ENCODE data around the gene USP17L18.
"Not testable (repeated sequence)": the region's sequence is repeated elsewhere in the genome, so short reads cannot be mapped to it uniquely, and the experiment has no call there.

The USP17L18 gene, protein sequence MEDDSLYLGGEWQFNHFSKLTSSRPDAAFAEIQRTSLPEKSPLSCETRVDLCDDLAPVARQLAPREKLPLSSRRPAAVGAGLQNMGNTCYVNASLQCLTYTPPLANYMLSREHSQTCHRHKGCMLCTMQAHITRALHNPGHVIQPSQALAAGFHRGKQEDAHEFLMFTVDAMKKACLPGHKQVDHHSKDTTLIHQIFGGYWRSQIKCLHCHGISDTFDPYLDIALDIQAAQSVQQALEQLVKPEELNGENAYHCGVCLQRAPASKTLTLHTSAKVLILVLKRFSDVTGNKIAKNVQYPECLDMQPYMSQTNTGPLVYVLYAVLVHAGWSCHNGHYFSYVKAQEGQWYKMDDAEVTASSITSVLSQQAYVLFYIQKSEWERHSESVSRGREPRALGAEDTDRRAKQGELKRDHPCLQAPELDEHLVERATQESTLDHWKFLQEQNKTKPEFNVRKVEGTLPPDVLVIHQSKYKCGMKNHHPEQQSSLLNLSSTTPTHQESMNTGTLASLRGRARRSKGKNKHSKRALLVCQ

GRCh38 chr4:9247953-9248680 is at the start of gene USP17L18:
Gene USP17L18, plus strand, starts transcription at chr4:9248630. Its CDS starts 0 bp downstream, at chr4:9248630.
- not testable (repeated sequence) for DNase-seq (ENCODE audit: low spot score); FAIRE-seq

GRCh38 chr4:9210357-9210756 is 38.1 kb upstream of the USP17L18 start, which contains the start of gene USP17L10:
Gene USP17L10, plus strand, starts transcription at chr4:9210657. Its CDS starts 0 bp downstream, at chr4:9210657.
- not testable (repeated sequence) for FAIRE-seq; DNase-seq (ENCODE audit: low spot score)

DNA sequence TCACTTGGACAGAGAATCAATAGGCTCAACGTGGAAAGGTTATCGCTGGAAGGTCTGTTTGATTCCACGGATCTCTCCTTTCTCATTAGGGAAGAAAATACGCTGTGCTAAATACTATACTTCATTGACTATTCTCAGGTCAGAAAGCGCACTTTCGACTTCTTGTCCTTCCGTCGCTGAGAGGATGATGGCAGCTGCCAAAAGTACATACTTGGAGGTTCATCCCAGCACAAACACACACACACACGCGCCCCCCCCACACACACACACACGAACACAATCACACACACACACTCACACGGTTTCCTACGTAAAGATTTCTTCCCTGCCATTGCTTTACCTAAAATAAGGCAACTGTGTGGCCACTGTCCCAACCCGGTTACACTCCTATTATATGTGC is 33.7 kb upstream of the USP17L18 start:
- DNase-seq (ENCODE audit: low spot score); FAIRE-seq: not testable (repeated sequence)

DNA sequence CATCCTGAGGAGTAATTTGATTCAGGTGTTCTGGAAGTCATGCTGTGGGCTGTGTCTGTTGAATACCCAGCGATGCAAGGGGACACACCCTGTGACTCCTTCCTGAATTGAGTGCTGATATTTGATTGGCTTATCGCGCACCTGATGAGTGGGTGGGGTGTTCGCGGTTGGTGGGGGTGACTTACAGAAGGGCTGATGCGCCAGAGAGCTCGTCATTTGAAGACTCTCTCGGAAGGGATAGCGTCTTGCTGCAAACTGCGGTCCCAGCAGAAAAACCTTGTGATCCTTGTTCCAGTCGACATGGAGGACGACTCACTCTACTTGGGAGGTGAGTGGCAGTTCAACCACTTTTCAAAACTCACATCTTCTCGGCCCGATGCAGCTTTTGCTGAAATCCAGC is 33.3 kb upstream of the USP17L18 start, which contains the start of gene USP17L11:
TSS of gene USP17L11 (plus strand) at position 301 of the 400 bp plus-strand sequence. CDS start at position 301, 0 bp downstream.
- not testable (repeated sequence) for DNase-seq (ENCODE audit: low spot score)

DNA sequence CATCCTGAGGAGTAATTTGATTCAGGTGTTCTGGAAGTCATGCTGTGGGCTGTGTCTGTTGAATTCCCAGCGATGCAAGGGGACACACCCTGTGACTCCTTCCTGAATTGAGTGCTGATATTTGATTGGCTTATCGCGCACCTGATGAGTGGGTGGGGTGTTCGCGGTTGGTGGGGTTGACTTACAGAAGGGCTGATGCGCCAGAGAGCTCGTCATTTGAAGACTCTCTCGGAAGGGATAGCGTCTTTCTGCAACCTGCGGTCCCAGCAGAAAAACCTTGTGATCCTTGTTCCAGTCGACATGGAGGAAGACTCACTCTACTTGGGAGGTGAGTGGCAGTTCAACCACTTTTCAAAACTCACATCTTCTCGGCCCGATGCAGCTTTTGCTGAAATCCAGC is 28.6 kb upstream of the USP17L18 start, which contains the start of gene USP17L12:
TSS of gene USP17L12 (plus strand) at position 301 of the 400 bp plus-strand sequence. CDS start at position 301, 0 bp downstream.
- FAIRE-seq; DNase-seq (ENCODE audit: low spot score): not testable (repeated sequence)

More for the DNA sequence above, 33.3 kb upstream of the USP17L18 start, which contains the start of gene USP17L11:
- FAIRE-seq, result not testable (repeated sequence)

DNA sequence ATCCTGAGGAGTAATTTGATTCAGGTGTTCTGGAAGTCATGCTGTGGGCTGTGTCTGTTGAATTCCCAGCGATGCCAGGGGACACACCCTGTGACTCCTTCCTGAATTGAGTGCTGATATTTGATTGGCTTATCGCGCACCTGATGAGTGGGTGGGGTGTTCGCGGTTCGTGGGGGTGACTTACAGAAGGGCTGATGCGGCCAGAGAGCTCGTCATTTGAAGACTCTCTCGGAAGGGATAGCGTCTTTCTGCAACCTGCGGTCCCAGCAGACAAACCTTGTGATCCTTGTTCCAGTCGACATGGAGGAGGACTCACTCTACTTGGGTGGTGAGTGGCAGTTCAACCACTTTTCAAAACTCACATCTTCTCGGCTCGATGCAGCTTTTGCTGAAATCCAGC is 23.8 kb upstream of the USP17L18 start, which contains the start of gene USP17L13:
TSS of gene USP17L13 (plus strand) at position 301 of the 400 bp plus-strand sequence. CDS start at position 301, 0 bp downstream.
- FAIRE-seq, result not testable (repeated sequence)

GRCh38 chr4:9230249-9230648 is 18.2 kb upstream of the USP17L18 start:
- not testable (repeated sequence) for DNase-seq (ENCODE audit: low spot score); FAIRE-seq

More for the DNA sequence above, 23.8 kb upstream of the USP17L18 start, which contains the start of gene USP17L13:
- not testable (repeated sequence) for DNase-seq (ENCODE audit: low spot score)

GRCh38 chr4:9234085-9234484 is 14.3 kb upstream of the USP17L18 start, which contains the start of gene USP17L15:
Gene USP17L15, plus strand, starts transcription at chr4:9234385. Its CDS starts 0 bp downstream, at chr4:9234385.
- not testable (repeated sequence) for DNase-seq (ENCODE audit: low spot score); FAIRE-seq

DNA sequence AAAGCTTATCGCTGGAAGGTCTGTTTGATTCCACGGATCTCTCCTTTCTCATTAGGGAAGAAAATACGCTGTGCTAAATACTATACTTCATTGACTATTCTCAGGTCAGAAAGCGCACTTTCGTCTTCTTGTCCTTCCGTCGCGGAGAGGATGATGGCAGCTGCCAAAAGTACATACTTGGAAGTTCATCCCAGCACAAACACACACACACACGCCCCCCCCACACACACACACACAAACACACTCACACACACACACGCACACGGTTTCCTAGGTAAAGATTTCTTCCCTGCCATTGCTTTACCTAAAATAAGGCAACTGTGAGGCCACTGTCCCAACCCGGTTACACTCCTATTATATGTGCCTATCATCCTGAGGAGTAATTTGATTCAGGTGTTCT is 10.0 kb upstream of the USP17L18 start:
- not testable (repeated sequence) for FAIRE-seq; DNase-seq (ENCODE audit: low spot score)

GRCh38 chr4:9243579-9243978 is 4.9 kb upstream of the USP17L18 start, which contains the start of gene USP17L17:
Gene USP17L17, plus strand, starts transcription at chr4:9243879. Its CDS starts 0 bp downstream, at chr4:9243879.
- not testable (repeated sequence) for DNase-seq (ENCODE audit: low spot score); FAIRE-seq

DNA sequence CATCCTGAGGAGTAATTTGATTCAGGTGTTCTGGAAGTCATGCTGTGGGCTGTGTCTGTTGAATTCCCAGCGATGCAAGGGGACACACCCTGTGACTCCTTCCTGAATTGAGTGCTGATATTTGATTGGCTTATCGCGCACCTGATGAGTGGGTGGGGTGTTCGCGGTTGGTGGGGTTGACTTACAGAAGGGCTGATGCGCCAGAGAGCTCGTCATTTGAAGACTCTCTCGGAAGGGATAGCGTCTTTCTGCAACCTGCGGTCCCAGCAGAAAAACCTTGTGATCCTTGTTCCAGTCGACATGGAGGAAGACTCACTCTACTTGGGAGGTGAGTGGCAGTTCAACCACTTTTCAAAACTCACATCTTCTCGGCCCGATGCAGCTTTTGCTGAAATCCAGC is 4.6 kb downstream of the USP17L18 start, which contains the start of gene USP17L19:
TSS of gene USP17L19 (plus strand) at position 301 of the 400 bp plus-strand sequence. CDS start at position 301, 0 bp downstream.
- FAIRE-seq; DNase-seq (ENCODE audit: low spot score): not testable (repeated sequence)

DNA sequence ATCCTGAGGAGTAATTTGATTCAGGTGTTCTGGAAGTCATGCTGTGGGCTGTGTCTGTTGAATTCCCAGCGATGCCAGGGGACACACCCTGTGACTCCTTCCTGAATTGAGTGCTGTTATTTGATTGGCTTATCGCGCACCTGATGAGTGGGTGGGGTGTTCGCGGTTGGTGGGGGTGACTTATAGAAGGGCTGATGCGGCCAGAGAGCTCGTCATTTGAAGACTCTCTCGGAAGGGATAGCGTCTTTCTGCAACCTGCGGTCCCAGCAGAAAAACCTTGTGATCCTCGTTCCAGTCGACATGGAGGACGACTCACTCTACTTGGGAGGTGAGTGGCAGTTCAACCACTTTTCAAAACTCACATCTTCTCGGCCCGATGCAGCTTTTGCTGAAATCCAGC is 9.4 kb downstream of the USP17L18 start, which contains the start of gene USP17L20:
TSS of gene USP17L20 (plus strand) at position 301 of the 400 bp plus-strand sequence. CDS start at position 301, 0 bp downstream.
- not testable (repeated sequence) for DNase-seq (ENCODE audit: low spot score); FAIRE-seq

DNA sequence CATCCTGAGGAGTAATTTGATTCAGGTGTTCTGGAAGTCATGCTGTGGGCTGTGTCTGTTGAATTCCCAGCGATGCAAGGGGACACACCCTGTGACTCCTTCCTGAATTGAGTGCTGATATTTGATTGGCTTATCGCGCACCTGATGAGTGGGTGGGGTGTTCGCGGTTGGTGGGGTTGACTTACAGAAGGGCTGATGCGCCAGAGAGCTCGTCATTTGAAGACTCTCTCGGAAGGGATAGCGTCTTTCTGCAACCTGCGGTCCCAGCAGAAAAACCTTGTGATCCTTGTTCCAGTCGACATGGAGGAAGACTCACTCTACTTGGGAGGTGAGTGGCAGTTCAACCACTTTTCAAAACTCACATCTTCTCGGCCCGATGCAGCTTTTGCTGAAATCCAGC is 14.1 kb downstream of the USP17L18 start, which contains the start of gene USP17L21:
TSS of gene USP17L21 (plus strand) at position 301 of the 400 bp plus-strand sequence. CDS start at position 301, 0 bp downstream.
- DNase-seq (ENCODE audit: low spot score); FAIRE-seq: not testable (repeated sequence)

DNA sequence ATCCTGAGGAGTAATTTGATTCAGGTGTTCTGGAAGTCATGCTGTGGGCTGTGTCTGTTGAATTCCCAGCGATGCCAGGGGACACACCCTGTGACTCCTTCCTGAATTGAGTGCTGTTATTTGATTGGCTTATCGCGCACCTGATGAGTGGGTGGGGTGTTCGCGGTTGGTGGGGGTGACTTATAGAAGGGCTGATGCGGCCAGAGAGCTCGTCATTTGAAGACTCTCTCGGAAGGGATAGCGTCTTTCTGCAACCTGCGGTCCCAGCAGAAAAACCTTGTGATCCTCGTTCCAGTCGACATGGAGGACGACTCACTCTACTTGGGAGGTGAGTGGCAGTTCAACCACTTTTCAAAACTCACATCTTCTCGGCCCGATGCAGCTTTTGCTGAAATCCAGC is 18.9 kb downstream of the USP17L18 start, which contains the start of gene USP17L22:
TSS of gene USP17L22 (plus strand) at position 301 of the 400 bp plus-strand sequence. CDS start at position 301, 0 bp downstream.
- not testable (repeated sequence) for FAIRE-seq; DNase-seq (ENCODE audit: low spot score)

DNA sequence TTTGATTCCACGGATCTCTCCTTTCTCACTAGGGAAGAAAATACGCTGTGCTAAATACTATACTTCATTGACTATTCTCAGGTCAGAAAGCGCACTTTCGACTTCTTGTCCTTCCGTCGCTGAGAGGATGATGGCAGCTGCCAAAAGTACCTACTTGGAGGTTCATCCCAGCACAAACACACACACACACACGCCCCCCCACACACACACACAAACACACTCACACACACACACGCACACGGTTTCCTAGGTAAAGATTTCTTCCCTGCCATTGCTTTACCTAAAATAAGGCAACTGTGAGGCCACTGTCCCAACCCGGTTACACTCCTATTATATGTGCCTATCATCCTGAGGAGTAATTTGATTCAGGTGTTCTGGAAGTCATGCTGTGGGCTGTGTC is 23.3 kb downstream of the USP17L18 start:
- DNase-seq (ENCODE audit: low spot score); FAIRE-seq: not testable (repeated sequence)

Data from urothelium cell line (cell line).